A673 (cell line): ENCODE measurements around the gene NUDT3. TPM values are rescaled to one million over a fixed set of nuclear protein-coding genes. Genes with fewer than 3 reads are reported as not detected.
A peak's percentile ranks its signal among the peaks of the same experiment; 100 is the strongest.
"Not testable (repeated sequence)": the region's sequence is repeated elsewhere in the genome, so short reads cannot be mapped to it uniquely, and the experiment has no call there.

Experiments
- BruUV-seq: library from RNA; stranded (reverse); fragments of 400-500 nt; replicated peaks from 2 replicates; lab custom pipeline; 2021; lab: Mats Ljungman, UMichigan
- CTCF ChIA-PET: fragments of 300-600 bp; sonication (Branson Sonifier 250); formaldehyde crosslinking; loops from one replicate; lab custom pipeline; 2022; ENCODE audit warnings: antibody characterized with exemption; lab: Charles Lee
- POLR2A ChIA-PET: fragments of 300-600 bp; sonication (Branson Sonifier 250); formaldehyde crosslinking; loops from one replicate; lab custom pipeline; 2022; ENCODE audit warnings: antibody characterized with exemption; ENCODE audit not compliant: low non-redundant PET; lab: Charles Lee
- DNase-seq: peaks from one replicate; pipeline ENCODE4 v3.0.0-alpha.2; 2015; ENCODE audit warnings: low spot score
- H3K27ac ChIP-seq: fragments of 200-600 bp; sonication (generic); 2 replicates; pipeline ENCODE4 v1.5.1; 2016; ENCODE audit warnings: mixed run types, low read depth, mild to moderate bottlenecking, mixed read lengths, antibody characterized with exemption, low read length; ENCODE audit not compliant: poor library complexity, severe bottlenecking
- H3K27me3 ChIP-seq: fragments of 200-600 bp; sonication (generic); replicated peaks from 2 replicates; pipeline ENCODE4 v1.6.1; 2017; ENCODE audit warnings: mixed run types, low read depth, mild to moderate bottlenecking, mixed read lengths, antibody characterized with exemption, low read length; ENCODE audit not compliant: insufficient read depth, poor library complexity
- H3K36me3 ChIP-seq: fragments of 200-600 bp; sonication (generic); 2 replicates; pipeline ENCODE4 v1.6.1; 2016; ENCODE audit warnings: mixed run types, mild to moderate bottlenecking, mixed read lengths, antibody characterized with exemption, low read length; ENCODE audit not compliant: insufficient read depth, poor library complexity, severe bottlenecking
- H3K4me1 ChIP-seq: fragments of 200-600 bp; sonication (generic); 2 replicates; pipeline ENCODE4 v1.6.1; 2017; ENCODE audit warnings: mixed run types, mild to moderate bottlenecking, mixed read lengths, antibody characterized with exemption, low read length; ENCODE audit not compliant: insufficient read depth, poor library complexity, severe bottlenecking
- H3K4me3 ChIP-seq: fragments of 200-600 bp; sonication (generic); 2 replicates; pipeline ENCODE4 v1.5.1; 2016; ENCODE audit warnings: low read depth, mixed run types, mild to moderate bottlenecking, mixed read lengths, low read length; ENCODE audit not compliant: poor library complexity, severe bottlenecking
- H3K9me3 ChIP-seq: fragments of 200-600 bp; sonication (generic); 2 replicates; pipeline ENCODE4 v1.6.1; 2016; ENCODE audit warnings: mixed run types, low read depth, mild to moderate bottlenecking, mixed read lengths, antibody characterized with exemption, low read length; ENCODE audit not compliant: poor library complexity, severe bottlenecking
- EZH2 ChIP-seq: fragments of 200-600 bp; sonication (generic); IDR thresholded peaks from 2 replicates; pipeline ENCODE4 v1.6.1; 2017; ENCODE audit warnings: borderline replicate concordance, low read depth, mild to moderate bottlenecking, mixed read lengths, antibody characterized with exemption, low read length; ENCODE audit not compliant: poor library complexity, severe bottlenecking
- intact Hi-C: fragments of 100-400 bp; cut with micrococcal nuclease; formaldehyde crosslinking; loops from one replicate; pipeline ENCODE4 v1.10.0; 2022; ENCODE audit not compliant: unreplicated experiment
- total RNA-seq: library from RNA; stranded (reverse); gene quantifications from 2 replicates; pipeline ENCODE4 v1.2.3, GENCODE V29; 2021
- TF ChIP-seq, protein P1 (sequence below): fragments of 300-800, 200-600 bp; sonication (generic); conservative IDR thresholded peaks from 2 replicates; pipeline ENCODE4 v1.5.1; 2017; ENCODE audit warnings: low read depth, mild to moderate bottlenecking, antibody characterized with exemption, low read length, moderate library complexity, mixed read lengths

NUDT3 gene
- total RNA-seq, 1 experiment from 2014 or later: 34.1 TPM

DNA sequence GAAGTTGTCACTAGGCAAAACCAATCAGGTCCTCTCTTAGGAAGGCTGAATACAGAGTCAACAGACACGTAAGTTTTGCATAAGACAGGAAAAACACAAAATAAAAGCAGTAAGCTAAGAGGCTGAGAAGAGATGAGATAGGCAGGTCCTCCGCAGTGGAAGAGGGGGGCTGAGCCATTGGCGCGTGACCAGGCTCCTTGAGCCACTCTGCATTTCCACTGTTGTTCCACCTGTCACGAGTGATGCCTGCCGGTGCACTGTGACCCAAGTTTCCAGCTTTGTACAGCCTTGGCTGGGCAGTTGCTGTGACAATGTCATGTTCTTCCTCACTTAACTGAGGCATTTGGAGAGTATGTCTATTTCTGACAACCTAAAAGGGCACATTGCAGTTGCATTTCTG is 58.6 kb downstream of the NUDT3 start:
- DNase-seq: no peak
- Histone ChIP-seq H3K4me1 (peaks cover 30% of the 10 kb centered on the region), H3K4me3 (no peak overlapping the region), H3K27ac (no peak overlapping the region), H3K9me3 (no peaks in the 10 kb centered on the region), H3K36me3 (peaks cover 4% of the 10 kb centered on the region), H3K27me3 (no peaks in the 10 kb centered on the region)
- intact Hi-C loops: no loop called here
- CTCF ChIA-PET: interaction anchor here (0.6 kb wide), 1 partner anchor 592 kb away, joined by 3 read pairs; no protein-coding TSS in a partner anchor
- TF ChIP-seq, protein P1, sequence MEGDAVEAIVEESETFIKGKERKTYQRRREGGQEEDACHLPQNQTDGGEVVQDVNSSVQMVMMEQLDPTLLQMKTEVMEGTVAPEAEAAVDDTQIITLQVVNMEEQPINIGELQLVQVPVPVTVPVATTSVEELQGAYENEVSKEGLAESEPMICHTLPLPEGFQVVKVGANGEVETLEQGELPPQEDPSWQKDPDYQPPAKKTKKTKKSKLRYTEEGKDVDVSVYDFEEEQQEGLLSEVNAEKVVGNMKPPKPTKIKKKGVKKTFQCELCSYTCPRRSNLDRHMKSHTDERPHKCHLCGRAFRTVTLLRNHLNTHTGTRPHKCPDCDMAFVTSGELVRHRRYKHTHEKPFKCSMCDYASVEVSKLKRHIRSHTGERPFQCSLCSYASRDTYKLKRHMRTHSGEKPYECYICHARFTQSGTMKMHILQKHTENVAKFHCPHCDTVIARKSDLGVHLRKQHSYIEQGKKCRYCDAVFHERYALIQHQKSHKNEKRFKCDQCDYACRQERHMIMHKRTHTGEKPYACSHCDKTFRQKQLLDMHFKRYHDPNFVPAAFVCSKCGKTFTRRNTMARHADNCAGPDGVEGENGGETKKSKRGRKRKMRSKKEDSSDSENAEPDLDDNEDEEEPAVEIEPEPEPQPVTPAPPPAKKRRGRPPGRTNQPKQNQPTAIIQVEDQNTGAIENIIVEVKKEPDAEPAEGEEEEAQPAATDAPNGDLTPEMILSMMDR: no peak
- no peak for TF ChIP-seq EZH2
- POLR2A ChIA-PET: no interaction called here
- no TSS peak for BruUV-seq

DNA sequence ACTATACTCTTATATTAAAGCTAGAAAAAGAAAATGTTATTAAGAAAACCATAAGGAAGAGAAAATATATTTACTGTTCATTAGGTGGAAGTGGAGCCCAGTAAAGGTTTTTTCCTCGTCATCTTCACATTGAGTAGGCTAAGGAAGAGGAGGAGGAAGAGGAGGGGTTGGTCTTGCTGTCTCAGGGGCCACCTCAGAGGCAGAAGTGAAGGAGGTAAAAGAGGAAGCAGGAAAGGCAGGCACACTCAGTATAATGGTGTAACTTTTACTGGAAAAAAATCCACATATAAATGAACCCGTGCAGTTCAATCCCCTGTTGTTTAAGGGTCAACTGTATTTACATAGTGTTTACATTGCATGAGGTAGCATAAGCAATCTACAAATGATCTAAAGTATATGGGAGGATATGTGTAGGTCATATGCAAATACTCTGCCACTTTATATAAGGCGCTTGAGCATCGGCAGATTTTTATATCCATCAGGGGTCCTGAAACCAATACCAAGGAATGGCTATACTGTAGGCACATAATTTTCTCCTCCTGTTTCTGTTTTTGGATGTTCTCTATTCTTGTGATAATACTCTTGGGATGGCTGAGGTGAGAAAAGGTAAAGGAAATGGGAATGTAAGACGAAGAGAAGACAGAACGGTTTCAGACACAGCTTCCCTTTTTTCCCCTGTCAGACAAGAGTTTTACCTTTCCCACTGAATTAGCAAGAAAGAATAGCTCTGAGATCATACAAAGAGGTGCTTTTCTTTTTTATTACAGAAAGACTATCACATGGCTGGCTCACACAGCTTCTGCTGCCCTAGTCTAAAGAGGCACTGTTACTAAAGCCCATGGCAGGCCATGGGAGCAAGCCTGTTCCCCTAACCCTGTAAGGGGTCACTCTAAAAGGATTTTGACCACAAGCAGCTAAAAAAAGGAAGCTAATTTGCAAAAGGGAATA is 59.9 kb downstream of the NUDT3 start:
- Histone ChIP-seq H3K27me3 (no peaks in the 10 kb centered on the region), H3K4me1 (peaks cover 18% of the 10 kb centered on the region), H3K9me3 (no peaks in the 10 kb centered on the region), H3K36me3 (peaks cover 4% of the 10 kb centered on the region), H3K4me3 (no peak overlapping the region), H3K27ac (no peak overlapping the region)
- DNase-seq: no peak
- POLR2A ChIA-PET: no interaction called here
- CTCF ChIA-PET: no interaction called here
- no TSS peak for BruUV-seq
- TF ChIP-seq, protein P1: no peak
- TF ChIP-seq EZH2: no peak
- intact Hi-C loops: no loop called here

DNA sequence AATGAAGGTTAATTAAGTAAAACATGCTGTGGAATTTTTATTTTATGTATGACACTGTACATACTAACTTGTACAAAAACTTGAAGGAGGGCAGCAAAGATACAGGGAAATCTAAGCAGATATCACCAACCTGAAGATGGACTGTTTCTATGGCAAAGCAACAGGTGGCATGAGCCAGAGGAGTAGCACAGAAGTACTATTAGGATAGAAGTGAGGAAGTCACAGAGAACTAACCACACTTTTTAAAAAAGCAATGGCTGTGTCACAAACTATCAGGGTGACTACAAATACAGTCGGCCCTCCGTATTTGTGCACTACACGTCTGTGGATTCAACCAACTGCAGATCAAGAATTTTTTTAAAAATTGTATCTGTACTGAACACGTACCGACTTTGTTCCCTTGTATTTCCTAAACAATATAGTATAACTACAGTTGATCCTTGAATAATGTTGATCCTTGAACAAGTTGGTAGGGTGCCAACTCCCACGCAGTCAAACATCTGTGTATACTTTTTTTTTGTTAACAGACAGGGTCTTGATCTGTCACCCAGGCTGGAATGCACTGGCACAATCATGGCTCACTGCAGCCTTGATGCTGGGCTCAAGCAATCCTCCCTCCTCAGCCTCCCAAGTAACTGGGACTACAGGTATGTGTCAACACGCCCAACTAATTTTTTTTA is 61.0 kb downstream of the NUDT3 start:
- BruUV-seq: no TSS peak
- Histone ChIP-seq H3K36me3 (peaks cover 4% of the 10 kb centered on the region), H3K4me1 (peaks cover 11% of the 10 kb centered on the region), H3K4me3 (no peak overlapping the region), H3K27ac (no peak overlapping the region), H3K27me3 (no peaks in the 10 kb centered on the region), H3K9me3 (no peaks in the 10 kb centered on the region)
- intact Hi-C loops: no loop called here
- peak; percentile 61 for DNase-seq
- TF ChIP-seq, protein P1: no peak
- no peak for TF ChIP-seq EZH2
- ChIA-PET POLR2A (no interaction called here), CTCF (no interaction called here)

DNA sequence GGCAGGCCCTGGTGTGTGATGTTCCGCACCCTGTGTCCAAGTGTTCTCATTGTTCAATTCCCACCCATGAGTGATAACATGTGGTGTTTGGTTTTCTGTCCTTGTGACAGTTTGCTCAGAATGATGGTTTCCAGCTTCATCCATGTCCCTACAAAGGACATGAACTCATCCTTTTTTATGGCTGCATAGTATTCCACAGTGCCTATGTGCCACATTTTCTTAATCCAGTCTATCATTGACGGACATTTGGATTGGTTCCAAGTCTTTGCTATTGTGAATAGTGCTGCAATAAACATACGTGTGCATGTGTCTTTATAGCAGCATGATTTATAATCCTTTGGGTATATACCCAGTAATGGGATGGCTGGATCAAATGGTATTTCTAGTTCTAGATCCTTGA is 62.7 kb downstream of the NUDT3 start:
- H3K36me3 ChIP-seq, H3K27me3 ChIP-seq, H3K27ac ChIP-seq, H3K4me3 ChIP-seq, H3K9me3 ChIP-seq, DNase-seq, BruUV-seq, CTCF ChIA-PET, POLR2A ChIA-PET, intact Hi-C loops: not testable (repeated sequence)
- H3K4me1 ChIP-seq: peaks cover 11% of the 10 kb centered on the region
